DND-41 (cell line): ENCODE measurements around the gene SLC25A13.
A peak's percentile ranks its signal among the peaks of the same experiment; 100 is the strongest.
"Not testable (repeated sequence)": the region's sequence is repeated elsewhere in the genome, so short reads cannot be mapped to it uniquely, and the experiment has no call there.

Experiments
- ATAC-seq: fragments of 200-7000 bp; cut with Tn5 transposase; 3 replicates; pipeline ENCODE4 v1.9.1; 2021; ENCODE audit warnings: low read depth; ENCODE audit not compliant: insufficient read depth
- DNase-seq: peaks from one replicate; pipeline ENCODE4 v3.0.0-alpha.2; 2020
- H2AFZ ChIP-seq: 2 replicates; pipeline ENCODE4 v1.6.0; 2012; ENCODE audit warnings: low read depth, low read length
- H3K27ac ChIP-seq: 2 replicates; pipeline ENCODE4 v1.5.1; 2012; ENCODE audit warnings: low read length, inconsistent platforms
- H3K27me3 ChIP-seq: fragments of 200-600 bp; sonication (generic); 2 replicates; pipeline ENCODE4 v1.6.0; 2012; ENCODE audit warnings: low read length, mild to moderate bottlenecking, inconsistent platforms; ENCODE audit not compliant: insufficient read depth, poor library complexity
- H3K36me3 ChIP-seq: 2 replicates; pipeline ENCODE4 v1.5.1; 2012; ENCODE audit warnings: low read length, inconsistent platforms; ENCODE audit not compliant: insufficient read depth
- H3K4me1 ChIP-seq: 2 replicates; pipeline ENCODE4 v1.5.1; 2012; ENCODE audit warnings: mild to moderate bottlenecking, low read length; ENCODE audit not compliant: insufficient read depth
- H3K4me2 ChIP-seq: 2 replicates; pipeline ENCODE4 v1.6.0; 2012; ENCODE audit warnings: mild to moderate bottlenecking, moderate library complexity, low read length, inconsistent platforms; ENCODE audit not compliant: insufficient read depth
- H3K4me3 ChIP-seq, 2 experiments: fragments of 200-600 bp in 1 of 2; shearing (Covaris generic) in 1 of 2; 2 replicates each; pipeline ENCODE4 v1.5.1; 2012 to 2016; ENCODE audit warnings: inconsistent platforms in 2 of 2, low read length in 2 of 2, mild to moderate bottlenecking in 2 of 2, low read depth in 1 of 2, moderate library complexity in 1 of 2
- H3K79me2 ChIP-seq: 2 replicates; pipeline ENCODE4 v1.6.0; 2012; ENCODE audit warnings: low read length, inconsistent platforms; ENCODE audit not compliant: insufficient read depth
- H3K9ac ChIP-seq: 2 replicates; pipeline ENCODE4 v1.6.0; 2012; ENCODE audit warnings: low read depth, mild to moderate bottlenecking, inconsistent platforms, low read length, moderate library complexity
- H3K9me3 ChIP-seq: 2 replicates; pipeline ENCODE4 v1.5.1; 2012; ENCODE audit warnings: low read length, moderate library complexity, mild to moderate bottlenecking, inconsistent platforms; ENCODE audit not compliant: insufficient read depth, severe bottlenecking
- H4K20me1 ChIP-seq: 2 replicates; pipeline ENCODE4 v1.6.0; 2012; ENCODE audit warnings: low read length; ENCODE audit not compliant: insufficient read depth
- EZH2 ChIP-seq: IDR thresholded peaks from 3 replicates; pipeline ENCODE4 v1.6.1; 2012; ENCODE audit warnings: borderline replicate concordance, low read depth, mild to moderate bottlenecking, moderate library complexity, low read length, inconsistent platforms; ENCODE audit not compliant: severe bottlenecking
- TF ChIP-seq, protein P1 (sequence below): IDR thresholded peaks from 2 replicates; pipeline ENCODE4 v1.5.1; 2012; ENCODE audit warnings: borderline replicate concordance, low read length, moderate library complexity, mild to moderate bottlenecking; ENCODE audit not compliant: poor library complexity, severe bottlenecking; ENCODE audit errors: extremely low read depth

The SLC25A13 gene, protein sequence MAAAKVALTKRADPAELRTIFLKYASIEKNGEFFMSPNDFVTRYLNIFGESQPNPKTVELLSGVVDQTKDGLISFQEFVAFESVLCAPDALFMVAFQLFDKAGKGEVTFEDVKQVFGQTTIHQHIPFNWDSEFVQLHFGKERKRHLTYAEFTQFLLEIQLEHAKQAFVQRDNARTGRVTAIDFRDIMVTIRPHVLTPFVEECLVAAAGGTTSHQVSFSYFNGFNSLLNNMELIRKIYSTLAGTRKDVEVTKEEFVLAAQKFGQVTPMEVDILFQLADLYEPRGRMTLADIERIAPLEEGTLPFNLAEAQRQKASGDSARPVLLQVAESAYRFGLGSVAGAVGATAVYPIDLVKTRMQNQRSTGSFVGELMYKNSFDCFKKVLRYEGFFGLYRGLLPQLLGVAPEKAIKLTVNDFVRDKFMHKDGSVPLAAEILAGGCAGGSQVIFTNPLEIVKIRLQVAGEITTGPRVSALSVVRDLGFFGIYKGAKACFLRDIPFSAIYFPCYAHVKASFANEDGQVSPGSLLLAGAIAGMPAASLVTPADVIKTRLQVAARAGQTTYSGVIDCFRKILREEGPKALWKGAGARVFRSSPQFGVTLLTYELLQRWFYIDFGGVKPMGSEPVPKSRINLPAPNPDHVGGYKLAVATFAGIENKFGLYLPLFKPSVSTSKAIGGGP

DNA sequence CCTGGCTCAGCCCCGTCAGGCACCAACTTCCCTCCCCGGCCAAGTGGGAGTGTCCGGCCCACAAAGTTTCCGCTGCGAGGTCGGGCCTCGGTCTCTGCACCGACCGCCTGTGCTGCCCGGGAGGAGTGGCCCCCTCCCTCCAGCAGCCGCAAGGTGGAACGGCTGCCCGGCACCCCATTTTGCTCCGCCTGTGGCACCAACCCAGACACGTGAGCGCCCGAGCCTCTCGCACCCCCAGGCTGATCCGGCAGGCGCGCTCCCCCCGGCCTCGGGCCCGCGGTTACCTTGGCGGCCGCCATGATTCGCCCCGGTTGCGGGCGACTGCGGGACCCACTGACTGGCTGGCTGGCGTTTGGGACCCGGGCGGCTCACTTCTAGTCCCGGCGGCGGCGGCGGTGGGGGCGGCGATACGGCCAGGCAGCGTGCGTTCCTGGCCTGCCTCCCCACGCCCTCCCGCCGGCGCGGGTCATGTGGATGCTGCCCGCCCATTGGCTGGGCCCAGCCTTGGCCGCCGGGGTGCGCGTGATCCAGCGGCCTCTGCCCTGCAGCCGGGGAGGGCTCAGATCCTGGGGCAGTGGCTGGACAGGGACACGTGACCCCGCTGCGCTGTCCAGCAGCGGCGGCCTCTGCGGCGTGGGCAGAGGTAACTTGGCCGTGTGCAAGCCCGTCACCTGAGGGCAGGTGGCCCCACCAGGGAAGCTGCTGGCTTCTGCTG is at the start of gene SLC25A13:
TSS of gene SLC25A13 (minus strand) at position 441 of the 715 bp plus-strand sequence. CDS start at position 299, 142 bp downstream.
- DNase-seq (peak; percentile 35), ATAC-seq (peak; percentile 73)
- Histone ChIP-seq H3K79me2 (no peaks in the 10 kb centered on the region), H2AFZ (peak within 1 kb of the TSS; percentile 68), H4K20me1 (no peaks in the 10 kb centered on the region), H3K36me3 (no peaks in the 10 kb centered on the region), H3K4me3 (peak within 1 kb of the TSS; percentile 22 to 59; a peak in 3 of 4 replicates), H3K9ac (peak within 1 kb of the TSS; percentile 67), H3K4me1 (peaks cover 22% of the 10 kb centered on the region), H3K9me3 (no peaks in the 10 kb centered on the region), H3K27ac (peak within 1 kb of the TSS; percentile 67), H3K4me2 (peak within 1 kb of the TSS; percentile 66), H3K27me3 (peaks cover 3% of the 10 kb centered on the region)
- TF ChIP-seq EZH2, result no peak
- TF ChIP-seq, protein P1, sequence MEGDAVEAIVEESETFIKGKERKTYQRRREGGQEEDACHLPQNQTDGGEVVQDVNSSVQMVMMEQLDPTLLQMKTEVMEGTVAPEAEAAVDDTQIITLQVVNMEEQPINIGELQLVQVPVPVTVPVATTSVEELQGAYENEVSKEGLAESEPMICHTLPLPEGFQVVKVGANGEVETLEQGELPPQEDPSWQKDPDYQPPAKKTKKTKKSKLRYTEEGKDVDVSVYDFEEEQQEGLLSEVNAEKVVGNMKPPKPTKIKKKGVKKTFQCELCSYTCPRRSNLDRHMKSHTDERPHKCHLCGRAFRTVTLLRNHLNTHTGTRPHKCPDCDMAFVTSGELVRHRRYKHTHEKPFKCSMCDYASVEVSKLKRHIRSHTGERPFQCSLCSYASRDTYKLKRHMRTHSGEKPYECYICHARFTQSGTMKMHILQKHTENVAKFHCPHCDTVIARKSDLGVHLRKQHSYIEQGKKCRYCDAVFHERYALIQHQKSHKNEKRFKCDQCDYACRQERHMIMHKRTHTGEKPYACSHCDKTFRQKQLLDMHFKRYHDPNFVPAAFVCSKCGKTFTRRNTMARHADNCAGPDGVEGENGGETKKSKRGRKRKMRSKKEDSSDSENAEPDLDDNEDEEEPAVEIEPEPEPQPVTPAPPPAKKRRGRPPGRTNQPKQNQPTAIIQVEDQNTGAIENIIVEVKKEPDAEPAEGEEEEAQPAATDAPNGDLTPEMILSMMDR, result no peak

DNA sequence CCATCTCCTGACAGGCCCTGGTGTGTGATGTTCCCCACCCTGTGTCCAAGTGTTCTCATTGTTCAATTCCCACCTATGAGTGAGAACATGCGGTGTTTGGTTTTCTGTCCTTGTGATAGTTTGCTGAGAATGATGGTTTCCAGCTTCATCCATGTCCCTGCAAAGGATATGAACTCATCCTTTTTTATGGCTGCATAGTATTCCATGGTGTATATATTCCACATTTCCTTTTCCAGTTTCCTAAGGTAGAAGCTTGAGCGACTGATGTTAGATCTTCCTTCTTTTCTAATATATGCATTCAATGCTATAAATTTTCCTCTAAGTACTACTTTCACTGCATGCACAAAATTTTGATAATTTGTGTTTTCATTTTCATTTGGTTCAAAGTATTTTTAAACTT is 44.0 kb upstream of the SLC25A13 start:
- not testable (repeated sequence) for H3K4me3 ChIP-seq, H3K36me3 ChIP-seq, DNase-seq, H3K4me2 ChIP-seq, H2AFZ ChIP-seq, H3K27ac ChIP-seq, ATAC-seq, H4K20me1 ChIP-seq, H3K27me3 ChIP-seq, H3K9ac ChIP-seq, H3K4me1 ChIP-seq, H3K9me3 ChIP-seq, H3K79me2 ChIP-seq

DNA sequence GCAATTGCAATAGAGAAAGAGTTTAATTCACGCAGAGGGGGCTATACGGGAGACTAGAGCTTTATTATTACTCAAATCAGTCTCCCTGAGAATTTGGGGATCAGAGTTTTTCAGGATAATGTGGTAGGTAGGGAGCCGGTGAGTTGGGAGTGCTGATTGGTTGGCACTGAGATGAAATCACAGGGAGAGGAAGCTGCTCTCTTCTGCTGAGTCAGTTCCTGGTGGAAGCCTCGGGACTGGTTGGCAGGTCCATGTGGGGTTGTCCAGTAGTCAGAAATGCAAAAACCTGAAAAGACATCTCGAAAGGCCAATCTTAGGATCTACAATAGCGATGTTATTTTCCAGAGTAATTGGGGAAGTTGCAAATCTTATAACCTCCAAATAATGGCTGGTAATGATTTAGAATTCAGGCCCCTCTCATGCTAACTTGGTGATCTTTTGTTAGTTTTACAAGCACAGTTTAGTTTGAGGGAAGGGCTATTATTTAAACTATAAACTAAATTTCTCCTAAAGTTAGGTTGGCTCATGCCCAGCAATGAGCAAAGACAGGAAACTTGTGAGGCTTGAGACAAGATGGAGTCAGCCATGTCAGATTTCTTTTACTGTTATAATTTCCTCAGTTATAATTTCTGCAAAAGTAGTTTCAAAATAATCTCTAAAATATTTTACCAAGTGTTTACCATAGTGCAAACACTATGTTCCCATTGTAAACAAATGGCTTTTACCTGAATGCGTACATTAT is 39.4 kb upstream of the SLC25A13 start:
- ATAC-seq (no peak), DNase-seq (no peak)
- Histone ChIP-seq H3K4me3 (no peak overlapping the region), H3K36me3 (no peaks in the 10 kb centered on the region), H3K27ac (no peak overlapping the region), H3K9me3 (no peaks in the 10 kb centered on the region), H3K4me2 (no peak overlapping the region), H2AFZ (no peak overlapping the region), H3K27me3 (no peaks in the 10 kb centered on the region), H3K79me2 (no peaks in the 10 kb centered on the region), H4K20me1 (no peaks in the 10 kb centered on the region), H3K9ac (no peak overlapping the region), H3K4me1 (no peaks in the 10 kb centered on the region)
- TF ChIP-seq, protein P1, result no peak
- TF ChIP-seq EZH2, result no peak
